GM18861 (cell line): ENCODE measurements around the gene AQP2.

Experiments
- ATAC-seq: cut with Tn5 transposase; IDR thresholded peaks from one replicate; pipeline ENCODE4 v1.9.1; 2021; ENCODE audit not compliant: unreplicated experiment

Gene AQP2

GRCh38 chr12:49967777-49968250 lies 17.3 kb downstream of the AQP2 start:
- ATAC-seq: no peak

- ATAC-seq: no peak
Measured at GRCh38 chr12:49968471-49968870, 17.9 kb downstream of the AQP2 start.

GRCh38 chr12:49969027-49969426 lies 18.5 kb downstream of the AQP2 start:
- no peak for ATAC-seq

- no peak for ATAC-seq
Measured at GRCh38 chr12:49969651-49970429, 19.3 kb downstream of the AQP2 start.

- no peak for ATAC-seq
Measured at GRCh38 chr12:49970658-49971057, 20.1 kb downstream of the AQP2 start.

GRCh38 chr12:49971141-49971540 lies 20.6 kb downstream of the AQP2 start:
- no peak for ATAC-seq

- no peak for ATAC-seq
Measured at GRCh38 chr12:49972129-49972528, 21.6 kb downstream of the AQP2 start.

- no peak for ATAC-seq
Measured at GRCh38 chr12:49972641-49973360, 22.3 kb downstream of the AQP2 start, which contains the start of gene AQP6. TSS of gene AQP6 (plus strand) at chr12:49972947. CDS start at chr12:49973174, 227 bp downstream.

- no peak for ATAC-seq
Measured at GRCh38 chr12:49973361-49973830, 22.9 kb downstream of the AQP2 start.

GRCh38 chr12:49974231-49974675 lies 23.7 kb downstream of the AQP2 start:
- no peak for ATAC-seq

- no peak for ATAC-seq
Measured at GRCh38 chr12:49974677-49975317, 24.3 kb downstream of the AQP2 start.

- ATAC-seq: no peak
Measured at GRCh38 chr12:49975318-49975761, 24.8 kb downstream of the AQP2 start.

GRCh38 chr12:49976557-49976956 lies 26.0 kb downstream of the AQP2 start:
- ATAC-seq: no peak

GRCh38 chr12:49978125-49978524 lies 27.6 kb downstream of the AQP2 start:
- ATAC-seq: no peak

GRCh38 chr12:49979016-49979586 lies 28.6 kb downstream of the AQP2 start:
- ATAC-seq: no peak

GRCh38 chr12:49979791-49980190 lies 29.3 kb downstream of the AQP2 start:
- no peak for ATAC-seq

- no peak for ATAC-seq
Measured at GRCh38 chr12:49980501-49981349, 30.2 kb downstream of the AQP2 start.

- no peak for ATAC-seq
Measured at GRCh38 chr12:49982246-49983087, 31.9 kb downstream of the AQP2 start.

GRCh38 chr12:49983892-49984291 lies 33.4 kb downstream of the AQP2 start:
- no peak for ATAC-seq
